Fibroblast of upper back skin (primary cell): Measurements from ENCODE around the gene ADAMTSL5.
"Not testable (repeated sequence)": the region's sequence is repeated elsewhere in the genome, so short reads cannot be mapped to it uniquely, and the experiment has no call there.

Source experiments
- DNase-seq: peaks from one replicate; pipeline ENCODE4 v3.0.0-alpha.2; 2013

Gene ADAMTSL5

DNA sequence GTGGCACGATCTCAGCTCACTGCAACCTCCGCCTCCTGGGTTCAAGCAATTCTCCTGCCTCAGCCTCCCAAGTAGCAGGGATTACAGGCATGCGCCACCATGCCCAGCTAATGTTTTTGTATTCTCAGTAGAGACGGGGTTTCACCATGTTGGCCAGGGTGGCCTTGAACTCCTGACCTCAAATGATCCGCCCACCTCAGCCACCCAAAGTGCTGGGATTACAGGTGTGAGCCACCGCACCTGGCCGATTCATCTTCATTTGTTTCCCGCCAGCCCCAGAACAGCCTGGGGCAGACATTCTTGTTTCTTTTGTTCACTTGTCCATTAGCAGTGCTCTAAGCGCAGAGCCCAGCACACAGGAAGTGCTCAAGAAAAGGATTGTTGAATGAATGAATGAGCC is 35.8 kb downstream of the ADAMTSL5 start:
- DNase-seq = not testable (repeated sequence)

DNA sequence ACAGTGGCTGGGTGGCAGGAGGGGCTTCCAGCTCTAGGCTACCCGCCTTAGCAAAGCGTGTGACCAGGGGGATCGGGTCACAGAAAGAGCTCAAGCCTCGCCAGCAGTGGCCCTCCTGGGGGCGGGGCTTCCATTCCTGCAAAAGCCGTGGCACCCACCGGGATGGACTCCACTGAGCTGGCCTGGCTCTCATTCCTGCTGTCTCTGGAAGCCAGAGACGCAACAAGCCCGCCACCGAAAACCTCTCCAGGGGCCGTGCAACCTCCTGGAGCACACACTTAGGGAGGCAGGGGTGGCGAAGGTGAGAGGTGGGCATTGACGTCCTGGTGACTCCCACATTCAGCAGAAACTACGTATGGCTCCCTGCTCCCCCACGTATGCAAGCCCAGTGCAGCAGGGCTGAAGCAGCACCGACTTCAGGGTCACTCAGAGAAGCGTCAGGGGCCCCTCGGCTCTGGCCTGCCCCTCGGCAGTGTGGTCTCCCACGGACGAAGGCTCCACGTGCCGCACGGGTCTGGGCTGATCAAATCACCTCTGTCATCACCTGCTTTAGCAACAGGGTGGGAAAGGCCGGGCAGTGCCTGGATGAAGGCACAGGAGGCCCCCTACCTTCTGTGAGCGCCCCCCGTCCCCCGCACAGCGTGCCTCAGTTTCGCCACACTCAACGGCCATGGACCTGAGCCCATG is 36.9 kb downstream of the ADAMTSL5 start:
- DNase-seq = no peak

DNA sequence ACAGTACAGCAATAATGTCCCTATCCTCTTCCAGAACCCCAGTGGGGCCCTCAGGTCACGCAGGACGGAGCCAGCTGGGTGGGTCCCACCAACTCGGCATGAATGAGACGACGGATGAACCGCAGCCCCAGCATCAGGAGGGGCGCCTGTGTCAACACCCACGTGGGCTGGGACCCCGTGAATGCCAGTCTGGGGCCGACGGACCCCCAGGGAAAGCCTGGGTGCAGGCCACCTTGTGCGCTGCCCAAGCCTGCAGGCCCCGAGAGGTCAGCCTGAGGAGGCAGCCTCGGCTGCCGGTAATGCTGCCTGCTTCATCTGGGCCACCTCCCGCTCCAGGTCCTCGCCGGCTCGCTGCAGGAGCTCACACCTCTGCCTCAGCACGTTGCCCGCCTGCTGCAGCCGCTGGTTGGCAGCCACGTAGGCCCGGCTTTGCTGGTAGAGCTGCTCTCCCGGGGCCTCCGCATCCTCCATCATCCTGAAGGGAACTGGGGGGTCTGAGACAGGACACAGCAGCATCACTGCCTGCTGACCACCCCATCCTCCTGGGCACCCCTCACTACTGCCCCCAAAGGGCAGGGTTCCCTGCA is 38.0 kb downstream of the ADAMTSL5 start:
- DNase-seq = no peak

DNA sequence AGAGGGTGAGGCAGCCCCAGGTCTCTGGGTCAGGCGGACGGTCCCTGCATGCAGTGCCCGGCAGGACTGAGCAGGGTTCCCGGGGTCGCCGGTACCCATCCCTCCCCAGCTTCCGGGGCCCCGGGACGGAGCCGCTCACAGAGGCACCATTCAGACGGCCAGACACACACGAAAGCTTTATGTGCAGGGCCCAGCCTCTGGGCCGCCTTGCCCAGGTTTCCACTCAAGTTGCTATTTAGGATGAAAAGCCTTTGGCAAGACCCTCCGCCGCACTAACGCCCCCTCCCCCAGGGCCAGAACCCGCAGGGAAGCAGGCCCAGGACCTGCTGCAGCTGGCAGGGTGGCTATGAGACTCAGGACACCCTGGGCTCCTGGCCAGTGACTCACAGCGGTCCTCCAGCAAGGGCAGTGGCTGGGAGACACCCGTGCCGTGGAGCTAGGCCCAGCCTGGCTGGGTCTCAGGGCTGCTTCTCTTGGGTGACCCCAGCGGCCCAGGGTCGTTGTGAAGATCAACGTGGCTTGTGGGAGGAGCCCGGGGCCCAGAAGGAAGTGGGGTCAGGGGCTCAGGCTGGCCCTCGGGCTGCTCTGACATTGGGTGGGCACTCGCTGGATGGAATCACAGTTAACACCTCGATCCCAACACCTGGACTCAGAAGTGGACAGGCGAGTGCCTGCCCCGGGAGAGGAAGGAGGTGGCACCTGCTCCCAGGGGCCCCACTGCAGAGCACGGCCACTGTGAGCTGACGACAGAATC is 38.6 kb downstream of the ADAMTSL5 start:
- no peak for DNase-seq

DNA sequence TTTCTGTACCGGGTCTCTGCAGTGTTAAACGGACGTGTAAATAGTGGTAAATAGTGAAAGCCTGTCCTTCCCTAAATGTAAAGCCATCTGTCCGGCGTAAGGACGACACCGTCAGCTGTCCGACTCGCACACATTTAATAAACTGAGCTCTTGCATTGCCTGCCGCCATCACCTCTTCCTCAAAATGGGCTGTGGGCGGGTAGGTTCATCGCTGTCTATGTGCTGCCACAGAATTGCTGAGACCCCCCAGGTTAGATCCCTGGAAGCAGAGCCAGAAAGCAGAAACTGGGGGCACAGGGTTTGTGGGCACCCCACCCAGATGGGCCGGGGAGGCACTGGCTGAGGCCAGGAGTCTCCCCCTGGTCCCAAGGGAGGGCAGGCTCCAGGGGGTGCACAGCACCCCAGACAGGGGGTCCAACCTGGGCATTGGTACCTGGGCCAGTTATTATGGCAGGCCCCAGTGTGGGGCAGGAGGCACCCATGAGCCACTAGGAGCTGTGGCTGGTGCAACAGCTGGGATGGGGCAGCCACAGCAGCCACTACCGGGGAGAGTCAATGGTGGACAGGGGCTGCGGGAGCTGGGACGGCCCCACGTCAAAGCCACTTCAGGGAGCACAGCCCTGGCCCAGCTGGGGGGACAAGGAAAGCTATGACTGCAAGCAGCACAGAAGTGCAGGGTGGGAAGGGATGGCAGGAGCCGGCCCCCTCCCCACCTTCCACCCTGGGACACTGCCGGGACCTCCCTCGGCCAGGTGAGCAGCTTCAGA is 39.6 kb downstream of the ADAMTSL5 start:
- DNase-seq = no peak

DNA sequence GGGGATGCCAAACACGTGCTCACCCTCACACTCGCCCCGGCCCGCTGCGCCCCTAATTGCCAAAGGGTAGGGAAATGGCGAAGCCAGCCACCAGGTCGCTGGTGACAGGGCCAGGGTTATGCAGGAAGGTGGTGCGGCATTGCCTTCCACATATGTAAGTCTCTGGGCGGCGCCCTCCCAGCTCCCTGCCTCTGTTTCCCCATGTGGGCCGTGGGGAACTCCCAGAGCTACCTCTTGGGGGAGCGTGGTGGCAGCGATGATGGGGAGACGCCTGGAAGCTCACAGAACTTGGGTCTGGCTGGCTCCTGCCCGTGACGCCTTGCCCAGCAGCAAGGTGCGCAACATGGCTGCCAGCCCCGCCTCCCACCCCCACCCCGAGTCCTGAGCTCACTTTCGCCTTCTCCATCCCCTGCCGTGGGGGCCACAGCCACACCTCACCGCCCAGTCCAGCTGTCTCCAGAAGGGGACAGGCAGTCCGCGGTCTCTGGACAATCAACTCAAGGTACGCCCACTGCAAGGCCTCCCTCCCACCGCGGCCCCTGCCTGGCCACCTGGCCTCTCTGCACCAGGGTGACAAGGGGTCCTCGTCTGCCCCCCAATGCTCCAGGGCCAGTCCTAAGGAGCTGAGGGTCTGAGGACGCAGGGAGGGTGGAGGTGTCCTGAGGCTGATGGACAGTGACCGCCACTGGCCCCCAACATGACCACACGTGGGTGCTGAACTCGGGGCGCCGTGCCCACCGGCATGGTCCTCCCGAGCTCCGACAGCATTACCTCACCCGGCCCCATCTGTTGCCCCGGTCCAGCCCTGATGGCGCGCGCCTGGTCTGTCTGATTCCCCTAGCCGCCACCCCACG is 40.4 kb downstream of the ADAMTSL5 start:
- no peak for DNase-seq

DNA sequence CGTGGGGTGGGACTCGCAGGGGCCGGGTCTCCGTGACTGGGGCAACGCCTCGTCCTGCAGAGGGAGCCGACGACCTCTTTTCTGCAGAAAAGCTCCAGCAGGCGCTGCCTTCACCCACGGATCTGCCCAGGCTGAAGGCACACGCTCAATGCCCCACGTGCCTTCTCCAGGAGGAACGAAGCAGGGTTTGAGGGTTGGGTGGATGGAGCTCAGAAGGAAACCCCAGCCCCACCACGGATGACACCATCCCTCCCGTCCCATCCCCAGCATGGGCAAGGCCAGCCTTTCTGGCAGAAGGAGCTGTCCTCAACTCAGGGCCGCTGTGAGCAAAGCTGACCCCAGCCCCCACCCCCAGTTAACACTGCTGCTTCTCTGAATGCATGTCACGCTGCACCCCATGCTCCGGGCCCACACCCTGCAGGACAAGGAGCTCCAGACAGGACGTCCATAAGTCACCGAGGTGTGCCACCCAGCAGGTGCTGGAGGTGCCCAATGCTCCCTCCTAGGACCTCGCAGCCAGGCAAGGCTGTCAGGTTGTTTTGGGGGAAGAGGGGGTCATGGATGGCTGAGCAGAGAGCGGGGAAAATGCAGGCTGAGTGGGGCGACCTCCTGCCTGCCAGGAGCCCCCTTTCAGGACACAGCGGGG is 41.2 kb downstream of the ADAMTSL5 start:
- no peak for DNase-seq

DNA sequence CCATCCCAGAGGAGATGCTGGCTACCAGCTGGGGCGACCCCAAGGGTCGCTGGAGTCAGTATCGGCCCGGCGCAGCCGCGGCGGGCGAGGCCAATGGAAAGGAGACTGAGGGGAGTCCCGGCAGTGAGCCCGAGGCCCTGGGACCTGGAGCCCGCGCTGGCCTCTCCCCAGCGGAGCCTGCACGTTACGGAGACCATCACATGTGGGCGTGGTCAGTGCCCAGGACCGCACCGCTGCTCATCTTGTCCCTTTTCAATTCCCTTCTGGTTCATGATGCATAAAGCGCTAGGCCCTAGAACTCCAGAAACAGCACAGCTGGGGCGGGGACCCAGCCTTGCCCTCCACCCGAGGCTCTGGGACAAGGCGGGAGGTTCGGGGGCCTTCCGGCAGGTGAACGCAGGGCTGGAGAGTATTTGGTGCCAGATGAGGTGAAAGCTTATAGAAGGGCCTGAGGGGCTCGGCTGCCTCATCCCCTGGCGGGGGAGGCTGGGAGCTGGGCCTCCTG is 41.8 kb downstream of the ADAMTSL5 start:
- no peak for DNase-seq

DNA sequence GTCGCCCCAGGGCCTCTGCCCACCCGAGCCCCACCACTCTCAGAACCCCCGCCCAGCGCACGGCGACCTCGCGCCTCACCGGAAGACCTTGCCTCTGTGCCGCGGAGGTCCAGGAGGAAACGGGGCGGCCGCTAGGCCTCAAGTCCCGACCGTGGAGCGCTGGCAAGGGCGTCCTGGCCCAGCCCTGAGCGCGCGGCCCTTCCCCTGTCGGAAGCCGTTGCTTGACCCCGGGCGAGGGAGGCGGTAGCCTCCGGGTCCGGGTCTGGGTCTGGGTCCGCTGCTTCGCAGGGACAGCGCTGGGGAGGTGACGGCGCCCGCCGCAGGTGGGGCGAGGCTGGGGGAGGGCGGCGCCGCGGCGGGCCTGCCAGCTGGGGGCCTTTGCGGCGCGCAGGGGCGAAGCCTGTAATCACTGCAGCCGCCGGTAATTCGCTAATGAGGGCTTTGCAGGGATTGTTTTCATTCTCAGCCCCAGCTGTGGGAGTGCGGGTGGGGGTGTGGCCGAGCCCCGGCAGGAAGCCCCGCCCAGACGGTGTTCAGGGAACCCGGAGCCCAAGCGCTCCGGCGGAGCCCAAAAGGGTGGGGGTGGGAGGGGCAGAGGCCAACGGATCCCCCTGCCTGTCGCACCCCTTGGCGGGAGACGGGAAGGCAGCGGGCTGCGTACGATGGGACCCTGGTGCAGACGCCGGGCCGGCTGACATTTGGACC is 42.4 kb downstream of the ADAMTSL5 start:
- DNase-seq = no peak

DNA sequence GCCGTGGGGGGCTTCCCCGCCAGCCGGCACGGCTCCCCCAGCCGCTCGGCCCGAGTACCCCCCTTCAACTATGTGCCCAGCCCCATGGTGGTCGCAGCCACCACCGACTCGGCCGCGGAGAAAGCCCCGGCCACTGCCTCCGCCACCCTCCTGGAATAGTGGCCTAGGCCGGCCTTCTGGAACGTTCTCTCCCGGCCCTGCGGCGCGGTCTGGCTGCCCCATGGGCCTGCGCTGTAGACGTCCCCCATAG is 42.8 kb downstream of the ADAMTSL5 start:
- no peak for DNase-seq

DNA sequence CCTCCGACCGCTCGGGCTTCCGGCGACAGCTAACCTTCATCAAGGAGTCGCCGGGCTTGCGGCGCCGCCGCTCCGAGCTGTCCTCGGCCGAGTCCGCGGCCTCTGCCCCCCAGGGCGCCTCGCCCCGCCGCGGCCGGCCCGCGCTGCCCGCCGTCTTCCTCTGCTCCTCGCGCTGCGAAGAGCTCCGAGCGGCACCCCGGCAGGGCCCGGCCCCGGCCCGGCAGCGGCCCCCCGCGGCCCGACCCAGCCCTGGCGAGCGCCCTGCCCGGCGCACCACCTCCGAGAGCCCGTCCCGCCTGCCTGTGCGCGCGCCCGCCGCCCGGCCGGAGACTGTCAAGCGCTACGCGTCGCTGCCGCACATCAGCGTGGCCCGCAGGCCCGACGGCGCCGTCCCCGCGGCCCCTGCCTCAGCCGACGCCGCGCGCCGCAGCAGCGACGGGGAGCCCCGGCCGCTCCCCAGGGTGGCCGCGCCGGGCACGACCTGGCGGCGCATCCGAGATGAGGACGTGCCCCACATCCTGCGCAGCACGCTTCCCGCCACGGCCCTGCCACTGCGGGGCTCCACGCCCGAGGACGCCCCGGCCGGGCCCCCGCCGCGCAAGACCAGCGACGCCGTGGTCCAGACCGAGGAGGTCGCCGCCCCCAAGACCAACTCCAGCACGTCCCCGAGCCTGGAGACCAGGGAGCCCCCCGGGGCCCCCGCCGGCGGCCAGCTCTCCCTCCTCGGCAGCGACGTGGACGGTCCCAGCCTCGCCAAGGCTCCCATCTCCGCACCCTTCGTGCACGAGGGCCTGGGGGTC is 43.4 kb downstream of the ADAMTSL5 start:
- DNase-seq = no peak

DNA sequence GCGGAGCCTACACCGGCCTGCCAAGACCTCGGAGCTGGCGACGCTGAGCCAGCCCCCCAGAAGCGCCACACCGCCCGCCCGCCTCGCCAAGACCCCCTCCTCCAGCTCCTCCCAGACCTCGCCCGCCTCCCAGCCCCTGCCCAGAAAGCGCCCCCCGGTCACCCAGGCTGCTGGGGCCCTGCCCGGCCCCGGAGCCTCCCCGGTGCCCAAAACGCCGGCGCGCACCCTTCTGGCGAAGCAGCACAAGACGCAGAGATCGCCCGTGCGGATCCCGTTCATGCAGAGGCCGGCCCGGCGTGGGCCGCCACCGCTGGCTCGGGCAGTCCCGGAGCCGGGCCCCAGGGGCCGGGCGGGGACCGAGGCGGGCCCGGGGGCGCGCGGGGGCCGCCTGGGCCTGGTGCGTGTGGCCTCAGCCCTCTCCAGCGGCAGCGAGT is 44.0 kb downstream of the ADAMTSL5 start:
- no peak for DNase-seq

DNA sequence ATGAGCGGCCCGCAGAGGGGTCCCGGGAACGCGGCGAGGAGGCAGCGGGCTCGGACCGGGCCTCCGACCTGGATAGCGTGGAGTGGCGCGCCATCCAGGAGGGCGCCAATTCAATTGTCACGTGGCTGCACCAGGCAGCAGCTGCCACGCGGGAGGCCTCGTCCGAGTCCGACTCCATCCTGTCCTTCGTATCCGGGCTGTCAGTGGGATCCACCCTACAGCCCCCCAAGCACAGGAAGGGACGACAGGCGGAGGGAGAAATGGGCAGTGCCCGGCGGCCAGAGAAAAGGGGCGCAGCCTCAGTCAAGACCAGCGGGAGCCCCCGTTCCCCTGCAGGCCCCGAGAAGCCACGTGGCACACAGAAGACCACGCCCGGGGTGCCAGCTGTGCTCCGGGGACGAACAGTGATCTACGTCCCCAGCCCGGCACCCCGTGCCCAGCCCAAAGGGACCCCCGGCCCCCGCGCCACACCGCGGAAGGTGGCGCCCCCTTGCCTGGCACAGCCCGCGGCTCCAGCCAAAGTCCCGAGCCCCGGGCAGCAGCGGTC is 44.5 kb downstream of the ADAMTSL5 start:
- no peak for DNase-seq

DNA sequence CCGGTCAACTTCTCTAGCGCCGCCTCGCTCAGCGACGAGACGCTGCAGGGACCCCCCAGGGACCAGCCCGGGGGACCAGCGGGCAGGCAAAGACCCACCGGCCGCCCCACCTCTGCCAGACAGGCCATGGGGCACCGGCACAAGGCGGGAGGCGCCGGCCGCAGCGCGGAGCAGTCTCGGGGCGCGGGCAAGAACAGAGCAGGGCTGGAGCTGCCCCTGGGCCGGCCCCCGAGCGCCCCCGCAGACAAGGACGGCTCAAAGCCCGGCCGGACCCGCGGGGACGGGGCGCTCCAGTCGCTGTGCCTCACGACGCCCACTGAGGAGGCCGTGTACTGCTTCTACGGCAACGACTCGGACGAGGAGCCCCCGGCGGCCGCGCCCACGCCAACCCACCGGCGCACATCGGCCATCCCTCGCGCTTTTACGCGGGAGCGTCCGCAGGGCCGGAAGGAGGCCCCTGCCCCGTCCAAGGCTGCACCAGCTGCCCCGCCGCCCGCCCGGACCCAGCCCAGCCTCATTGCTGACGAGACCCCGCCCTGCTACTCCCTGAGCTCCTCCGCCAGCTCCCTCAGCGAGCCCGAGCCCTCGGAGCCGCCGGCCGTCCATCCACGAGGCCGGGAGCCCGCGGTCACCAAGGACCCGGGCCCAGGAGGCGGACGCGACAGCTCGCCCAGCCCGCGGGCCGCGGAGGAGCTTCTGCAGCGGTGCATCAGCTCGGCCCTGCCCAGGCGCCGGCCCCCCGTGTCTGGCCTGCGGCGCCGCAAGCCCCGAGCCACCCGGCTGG is 45.1 kb downstream of the ADAMTSL5 start:
- no peak for DNase-seq

DNA sequence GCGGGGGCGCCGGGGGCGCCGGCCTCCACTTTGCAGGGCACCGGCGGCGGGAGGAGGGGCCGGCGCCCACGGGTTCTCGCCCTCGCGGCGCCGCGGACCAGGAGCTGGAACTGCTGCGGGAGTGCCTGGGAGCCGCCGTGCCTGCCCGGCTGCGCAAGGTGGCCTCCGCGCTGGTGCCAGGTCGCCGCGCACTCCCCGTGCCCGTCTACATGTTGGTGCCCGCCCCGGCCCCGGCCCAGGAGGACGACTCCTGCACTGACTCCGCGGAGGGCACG is 45.7 kb downstream of the ADAMTSL5 start:
- no peak for DNase-seq

DNA sequence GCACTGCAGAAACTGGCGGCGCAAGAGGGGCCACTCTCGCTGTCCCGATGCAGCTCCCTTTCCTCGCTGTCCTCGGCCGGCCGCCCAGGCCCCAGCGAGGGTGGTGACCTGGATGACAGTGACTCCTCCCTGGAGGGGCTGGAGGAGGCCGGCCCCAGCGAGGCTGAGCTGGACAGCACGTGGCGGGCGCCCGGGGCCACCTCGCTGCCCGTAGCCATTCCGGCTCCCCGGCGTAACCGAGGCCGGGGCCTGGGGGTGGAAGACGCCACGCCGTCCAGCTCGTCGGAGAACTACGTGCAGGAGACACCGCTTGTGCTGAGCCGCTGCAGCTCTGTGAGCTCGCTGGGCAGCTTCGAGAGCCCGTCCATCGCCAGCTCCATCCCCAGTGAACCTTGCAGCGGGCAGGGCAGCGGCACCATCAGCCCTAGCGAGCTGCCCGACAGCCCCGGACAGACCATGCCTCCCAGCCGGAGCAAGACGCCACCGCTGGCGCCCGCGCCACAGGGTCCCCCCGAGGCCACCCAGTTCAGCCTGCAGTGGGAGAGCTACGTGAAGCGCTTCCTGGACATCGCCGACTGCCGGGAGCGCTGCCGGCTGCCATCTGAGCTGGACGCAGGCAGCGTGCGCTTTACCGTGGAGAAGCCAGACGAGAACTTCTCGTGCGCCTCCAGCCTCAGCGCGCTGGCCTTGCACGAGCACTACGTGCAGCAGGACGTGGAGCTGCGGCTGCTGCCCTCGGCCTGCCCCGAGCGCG is 46.2 kb downstream of the ADAMTSL5 start:
- DNase-seq = no peak

DNA sequence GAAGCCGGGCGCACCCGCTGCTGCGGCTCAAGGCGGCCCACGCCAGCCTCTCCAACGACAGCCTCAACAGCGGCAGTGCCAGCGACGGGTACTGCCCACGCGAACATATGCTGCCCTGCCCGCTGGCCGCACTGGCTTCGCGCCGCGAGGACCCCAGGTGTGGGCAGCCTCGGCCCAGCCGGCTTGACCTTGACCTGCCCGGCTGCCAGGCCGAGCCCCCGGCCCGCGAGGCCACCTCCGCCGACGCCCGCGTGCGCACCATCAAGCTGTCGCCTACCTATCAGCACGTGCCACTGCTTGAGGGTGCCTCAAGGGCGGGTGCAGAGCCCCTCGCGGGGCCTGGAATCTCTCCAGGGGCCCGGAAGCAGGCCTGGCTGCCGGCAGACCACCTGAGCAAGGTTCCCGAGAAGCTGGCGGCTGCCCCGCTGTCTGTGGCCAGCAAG is 46.8 kb downstream of the ADAMTSL5 start:
- no peak for DNase-seq

DNA sequence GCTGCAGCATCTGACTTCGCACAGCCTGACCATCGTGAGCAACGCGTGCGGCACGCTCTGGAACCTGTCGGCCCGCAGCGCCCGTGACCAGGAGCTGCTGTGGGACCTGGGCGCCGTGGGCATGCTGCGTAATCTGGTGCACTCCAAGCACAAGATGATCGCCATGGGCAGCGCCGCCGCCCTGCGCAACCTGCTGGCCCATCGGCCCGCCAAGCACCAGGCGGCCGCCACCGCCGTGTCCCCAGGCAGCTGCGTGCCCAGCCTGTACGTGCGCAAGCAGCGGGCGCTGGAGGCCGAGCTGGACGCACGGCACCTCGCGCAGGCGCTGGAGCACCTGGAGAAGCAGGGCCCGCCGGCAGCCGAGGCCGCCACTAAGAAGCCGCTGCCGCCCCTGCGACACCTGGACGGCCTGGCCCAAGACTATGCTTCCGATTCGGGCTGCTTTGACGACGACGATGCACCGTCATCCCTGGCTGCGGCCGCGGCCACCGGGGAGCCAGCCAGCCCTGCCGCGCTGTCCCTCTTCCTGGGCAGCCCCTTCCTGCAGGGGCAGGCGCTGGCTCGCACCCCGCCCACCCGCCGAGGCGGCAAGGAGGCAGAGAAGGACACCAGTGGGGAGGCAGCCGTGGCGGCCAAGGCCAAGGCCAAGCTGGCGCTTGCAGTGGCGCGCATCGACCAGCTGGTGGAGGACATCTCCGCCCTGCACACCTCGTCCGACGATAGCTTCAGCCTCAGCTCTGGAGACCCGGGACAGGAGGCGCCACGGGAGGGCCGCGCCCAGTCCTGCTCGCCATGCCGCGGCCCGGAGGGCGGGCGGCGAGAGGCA is 47.4 kb downstream of the ADAMTSL5 start:
- peak; percentile 36 for DNase-seq
